BLaER1 (cell line): ENCODE measurements around the gene GSK3A.

Experiments
- H3K27ac ChIP-seq: shearing (Covaris generic); formaldehyde crosslinking; 2 replicates; pipeline ENCODE4 v1.8.1; 2022
- H3K27me3 ChIP-seq: shearing (Covaris generic); formaldehyde crosslinking; 2 replicates; pipeline ENCODE4 v1.8.1; 2022
- H3K36me3 ChIP-seq: shearing (Covaris generic); formaldehyde crosslinking; 2 replicates; pipeline ENCODE4 v1.8.1; 2022
- H3K4me1 ChIP-seq: shearing (Covaris generic); formaldehyde crosslinking; 2 replicates; pipeline ENCODE4 v1.8.1; 2022
- H3K4me2 ChIP-seq: shearing (Covaris generic); formaldehyde crosslinking; 2 replicates; pipeline ENCODE4 v1.8.1; 2022
- H3K4me3 ChIP-seq: shearing (Covaris generic); formaldehyde crosslinking; 2 replicates; pipeline ENCODE4 v1.8.1; 2022
- H3K9ac ChIP-seq: shearing (Covaris generic); formaldehyde crosslinking; 2 replicates; pipeline ENCODE4 v1.8.1; 2022
- H3K9me3 ChIP-seq: shearing (Covaris generic); formaldehyde crosslinking; 2 replicates; pipeline ENCODE4 v1.8.1; 2022
- H4K20me1 ChIP-seq: shearing (Covaris generic); formaldehyde crosslinking; 2 replicates; pipeline ENCODE4 v1.8.1; 2022
- Cebpa-rat ChIP-seq: shearing (Covaris generic); IDR thresholded peaks from 2 replicates; pipeline ENCODE4 v1.8.1; 2022

GSK3A gene

GRCh38 chr19:42206871-42207755 is 35.3 kb downstream of the GSK3A start:
- Histone ChIP-seq H3K9me3 (no peaks in the 10 kb centered on the region), H4K20me1 (peaks cover 92% of the 10 kb centered on the region), H3K4me2 (peak overlapping the region; percentile 61), H3K27me3 (no peaks in the 10 kb centered on the region), H3K4me1 (peaks cover 36% of the 10 kb centered on the region), H3K27ac (no peak overlapping the region; the same call in 1 of the 2 replicates), H3K9ac (no peak overlapping the region), H3K36me3 (peaks cover 95% of the 10 kb centered on the region), H3K4me3 (no peak overlapping the region)
- TF ChIP-seq Cebpa-rat = no peak

- Histone ChIP-seq H3K9me3 (no peaks in the 10 kb centered on the region), H3K4me2 (no peak overlapping the region), H3K9ac (no peak overlapping the region), H3K4me3 (no peak overlapping the region), H3K36me3 (peaks cover 93% of the 10 kb centered on the region), H3K27ac (no peak overlapping the region), H4K20me1 (peaks cover 96% of the 10 kb centered on the region), H3K27me3 (no peaks in the 10 kb centered on the region), H3K4me1 (peaks cover 61% of the 10 kb centered on the region)
- no peak for TF ChIP-seq Cebpa-rat
Observed at GRCh38 chr19:42204664-42205063, 37.7 kb downstream of the GSK3A start.

GRCh38 chr19:42203700-42204099 is 38.7 kb downstream of the GSK3A start:
- Histone ChIP-seq H3K9me3 (no peaks in the 10 kb centered on the region), H3K4me2 (no peak overlapping the region), H4K20me1 (peaks cover 97% of the 10 kb centered on the region), H3K36me3 (peaks cover 86% of the 10 kb centered on the region), H3K4me3 (no peak overlapping the region), H3K27ac (no peak overlapping the region), H3K27me3 (no peaks in the 10 kb centered on the region), H3K4me1 (peaks cover 71% of the 10 kb centered on the region), H3K9ac (no peak overlapping the region)
- no peak for TF ChIP-seq Cebpa-rat

- Histone ChIP-seq H3K9me3 (no peaks in the 10 kb centered on the region), H4K20me1 (peaks cover 91% of the 10 kb centered on the region), H3K36me3 (peaks cover 81% of the 10 kb centered on the region), H3K4me3 (no peak overlapping the region), H3K4me1 (peaks cover 71% of the 10 kb centered on the region), H3K27ac (no peak overlapping the region), H3K9ac (no peak overlapping the region), H3K4me2 (peak overlapping the region; percentile 99; the same call in 1 of the 2 replicates), H3K27me3 (no peaks in the 10 kb centered on the region)
- no peak for TF ChIP-seq Cebpa-rat
Observed at GRCh38 chr19:42202290-42202880, 40.0 kb downstream of the GSK3A start.

- H3K36me3 ChIP-seq = peaks cover 81% of the 10 kb centered on the region
- H3K9me3 ChIP-seq = no peaks in the 10 kb centered on the region
- H3K4me1 ChIP-seq = peaks cover 71% of the 10 kb centered on the region
- peaks cover 84% of the 10 kb centered on the region for H4K20me1 ChIP-seq
- TF ChIP-seq Cebpa-rat = no peak
- H3K27me3 ChIP-seq = no peaks in the 10 kb centered on the region
- no peak overlapping the region for H3K9ac ChIP-seq
- H3K4me2 ChIP-seq = peak overlapping the region; percentile 99
- H3K4me3 ChIP-seq = no peak overlapping the region
- peak overlapping the region; percentile 45 for H3K27ac ChIP-seq
Observed at GRCh38 chr19:42201489-42202289, 40.7 kb downstream of the GSK3A start.

GRCh38 chr19:42200116-42200715 is 42.2 kb downstream of the GSK3A start:
- H3K4me1 ChIP-seq = peaks cover 81% of the 10 kb centered on the region
- peak overlapping the region; percentile 81 for H3K9ac ChIP-seq
- H3K27me3 ChIP-seq = no peaks in the 10 kb centered on the region
- peak overlapping the region; percentile 99 for H3K4me2 ChIP-seq
- H3K4me3 ChIP-seq = peak overlapping the region; percentile 62
- peaks cover 69% of the 10 kb centered on the region for H4K20me1 ChIP-seq
- H3K36me3 ChIP-seq = peaks cover 74% of the 10 kb centered on the region
- peak overlapping the region; percentile 95 for H3K27ac ChIP-seq
- TF ChIP-seq Cebpa-rat = no peak
- no peaks in the 10 kb centered on the region for H3K9me3 ChIP-seq

- Histone ChIP-seq H3K4me2 (peak overlapping the region; percentile 99), H4K20me1 (peaks cover 64% of the 10 kb centered on the region), H3K9me3 (no peaks in the 10 kb centered on the region), H3K36me3 (peaks cover 68% of the 10 kb centered on the region), H3K4me1 (peaks cover 81% of the 10 kb centered on the region), H3K27ac (peak overlapping the region; percentile 95), H3K9ac (peak overlapping the region; percentile 81), H3K4me3 (peak overlapping the region; percentile 62), H3K27me3 (no peaks in the 10 kb centered on the region)
- TF ChIP-seq Cebpa-rat = no peak
Observed at GRCh38 chr19:42199440-42200115, 42.8 kb downstream of the GSK3A start.

GRCh38 chr19:42198676-42199439 is 43.5 kb downstream of the GSK3A start:
- Histone ChIP-seq H3K36me3 (peaks cover 62% of the 10 kb centered on the region), H3K4me3 (peak overlapping the region; percentile 62), H3K4me1 (peaks cover 76% of the 10 kb centered on the region), H4K20me1 (peaks cover 58% of the 10 kb centered on the region), H3K27me3 (no peaks in the 10 kb centered on the region), H3K9ac (peak overlapping the region; percentile 81), H3K4me2 (peak overlapping the region; percentile 99), H3K9me3 (no peaks in the 10 kb centered on the region), H3K27ac (peak overlapping the region; percentile 95)
- TF ChIP-seq Cebpa-rat = no peak
